Neural progenitor cell (in vitro differentiated cells): ENCODE data around the gene BBS9.

Source experiments
- EZH2 ChIP-seq: fragments of 200-600 bp; sonication (generic); IDR thresholded peaks from 2 replicates; pipeline ENCODE4 v1.6.1; 2017; ENCODE audit warnings: antibody characterized with exemption, mild to moderate bottlenecking, moderate library complexity
- TF ChIP-seq, protein P1 (sequence below): fragments of 200-600 bp; sonication (generic); IDR thresholded peaks from 2 replicates; pipeline ENCODE4 v1.5.1; 2017; ENCODE audit warnings: antibody characterized with exemption, mild to moderate bottlenecking

DNA sequence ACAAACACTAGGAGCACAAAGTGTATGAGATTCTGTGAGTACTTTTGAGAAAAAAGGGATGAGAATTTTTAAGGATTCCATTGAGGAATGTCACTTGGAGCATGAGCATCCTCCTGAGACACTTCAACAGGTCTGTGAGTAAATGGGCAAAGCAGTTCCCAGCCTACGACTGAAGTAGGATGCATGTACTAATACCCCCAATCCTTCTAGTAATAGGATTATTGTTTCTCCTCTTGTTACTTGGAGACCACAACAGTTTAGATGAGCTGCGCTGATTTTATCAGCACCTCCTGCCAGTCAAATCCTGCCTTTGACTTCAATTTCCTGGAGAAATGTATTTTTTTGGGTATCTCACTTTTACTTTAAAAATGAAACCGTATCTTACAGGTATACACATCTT lies 820 bp downstream of the BBS9 start:
- TF ChIP-seq, protein P1, sequence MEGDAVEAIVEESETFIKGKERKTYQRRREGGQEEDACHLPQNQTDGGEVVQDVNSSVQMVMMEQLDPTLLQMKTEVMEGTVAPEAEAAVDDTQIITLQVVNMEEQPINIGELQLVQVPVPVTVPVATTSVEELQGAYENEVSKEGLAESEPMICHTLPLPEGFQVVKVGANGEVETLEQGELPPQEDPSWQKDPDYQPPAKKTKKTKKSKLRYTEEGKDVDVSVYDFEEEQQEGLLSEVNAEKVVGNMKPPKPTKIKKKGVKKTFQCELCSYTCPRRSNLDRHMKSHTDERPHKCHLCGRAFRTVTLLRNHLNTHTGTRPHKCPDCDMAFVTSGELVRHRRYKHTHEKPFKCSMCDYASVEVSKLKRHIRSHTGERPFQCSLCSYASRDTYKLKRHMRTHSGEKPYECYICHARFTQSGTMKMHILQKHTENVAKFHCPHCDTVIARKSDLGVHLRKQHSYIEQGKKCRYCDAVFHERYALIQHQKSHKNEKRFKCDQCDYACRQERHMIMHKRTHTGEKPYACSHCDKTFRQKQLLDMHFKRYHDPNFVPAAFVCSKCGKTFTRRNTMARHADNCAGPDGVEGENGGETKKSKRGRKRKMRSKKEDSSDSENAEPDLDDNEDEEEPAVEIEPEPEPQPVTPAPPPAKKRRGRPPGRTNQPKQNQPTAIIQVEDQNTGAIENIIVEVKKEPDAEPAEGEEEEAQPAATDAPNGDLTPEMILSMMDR: no peak
- TF ChIP-seq EZH2: no peak
